ENCODE results near the gene CNTNAP2. TPM values are rescaled to one million over a fixed set of nuclear protein-coding genes. Genes with fewer than 3 reads are reported as not detected.
A peak's percentile ranks its signal among the peaks of the same experiment; 100 is the strongest.

Gene CNTNAP2
- total and polyA plus RNA-seq, 2 of the 4 experiments (the other 2 are of a cell fraction), result not detected

- no TSS peak for BruUV-seq (replicated peaks)
- Histone ChIP-seq H2BK5ac (ENCODE audit: low read depth, low read length, poor library complexity, severe bottlenecking) (no peak overlapping the region), H3K14ac (replicated peaks; ENCODE audit: low read depth, low read length) (no peak overlapping the region), H3K79me1 (ENCODE audit: low read depth in 1 of 2, low read length in 2 of 2) (no peaks in the 10 kb centered on the region), H3K23ac (ENCODE audit: low read depth, low read length) (no peak overlapping the region), H3K18ac (ENCODE audit: low read depth, low read length) (no peak overlapping the region), H3K9me1 (ENCODE audit: insufficient read depth, low read length) (no peaks in the 10 kb centered on the region), H3K4me3 (ENCODE audit: insufficient read depth, low read depth, low read length) (no peak overlapping the region), H3K27me3 (ENCODE audit: control insufficient read depth, insufficient read depth, low read length) (no peaks in the 10 kb centered on the region), H4K20me1 (ENCODE audit: insufficient read depth, low read length) (no peaks in the 10 kb centered on the region), H3K9ac (ENCODE audit: low read depth, low read length) (no peak overlapping the region), H3K4ac (ENCODE audit: low read depth, low read length) (no peak overlapping the region), H4K8ac (ENCODE audit: low read depth in 2 of 2, low read length in 2 of 2) (no peak overlapping the region), H2BK20ac (ENCODE audit: low read depth, low read length) (no peak overlapping the region), H2AFZ (replicated peaks; ENCODE audit: low read length, poor library complexity) (no peak overlapping the region), H2BK15ac (ENCODE audit: low read depth, low read length) (no peak overlapping the region), H3K27ac (ENCODE audit: insufficient read depth, low read length) (no peak overlapping the region), H4K5ac (ENCODE audit: low read depth, low read length) (no peak overlapping the region), H2BK120ac (ENCODE audit: low read depth, low read length) (no peak overlapping the region), H2AK9ac (replicated peaks; ENCODE audit: low read depth, low read length, poor library complexity) (no peak overlapping the region), H4K91ac (ENCODE audit: insufficient read depth, low read depth, low read length) (no peak overlapping the region), H3K36me3 (ENCODE audit: control insufficient read depth, insufficient read depth, low read length) (no peaks in the 10 kb centered on the region), H3K9me3 (ENCODE audit: control insufficient read depth, insufficient read depth, low read length) (peaks cover 6% of the 10 kb centered on the region), H3K56ac (ENCODE audit: extremely low read depth, insufficient read depth, low read length) (no peak overlapping the region), H2AK5ac (ENCODE audit: low read depth, low read length) (no peak overlapping the region), H3K4me1 (ENCODE audit: control insufficient read depth, insufficient read depth, low read length) (no peaks in the 10 kb centered on the region), H3K4me2 (ENCODE audit: low read depth, low read length) (no peak overlapping the region)
- ChIA-PET POLR2A (ENCODE audit: unreplicated experiment) (no interaction called here), CTCF (no interaction called here)
- no peak for DNase-seq
- in situ Hi-C loops (cut with MboI; ENCODE audit: low sequenced_read_pairs), result no loop called here
- TF ChIP-seq SMC3 (IDR thresholded peaks at IDR 0.05; ENCODE audit: low read depth, low read length) (no peak), MAFK (IDR thresholded peaks at IDR 0.05; ENCODE audit: low read depth, low read length) (peak; percentile 81)
- intact Hi-C loops (cut with micrococcal nuclease), result no loop called here
- WGBS, 2 experiments (ENCODE audit: extremely low coverage in 2 of 2, insufficient read length in 1 of 2), result no CpG with 5 or more reads among the region's 9 CpGs
- no peak for ATAC-seq (ENCODE audit: low read depth)
- dilution Hi-C loops (cut with HindIII; ENCODE audit: low sequenced_read_pairs, unreplicated experiment), result no loop called here
Observed at GRCh38 chr7:146443102-146443501, 326.5 kb downstream of the CNTNAP2 start.
